HepG2 (cell line): ENCODE results near the gene WNK2. TPM values are rescaled to one million over a fixed set of nuclear protein-coding genes. Genes with fewer than 3 reads are reported as not detected.

Source experiments
- ATAC-seq: fragments of 200-7000 bp; cut with Tn5 transposase; 3 replicates; pipeline ENCODE4 v1.9.1; 2020; ENCODE audit warnings: mild to moderate bottlenecking, moderate library complexity
- BruUV-seq: library from RNA; stranded (reverse); fragments of 400-500 nt; replicated peaks from 2 replicates; lab custom pipeline; 2021; lab: Mats Ljungman, UMichigan
- CTCF ChIA-PET: fragments of 300-600 bp; formaldehyde crosslinking; extraction: SDS; loops from one replicate; lab custom pipeline; 2021; ENCODE audit warnings: low total read pairs, inconsistent platforms, low intra/inter-chr PET ratio; lab: Yijun Ruan, JAX
- POLR2A ChIA-PET: fragments of 350-600 bp; sonication (Branson Sonifier 250); formaldehyde crosslinking; loops from one replicate; lab custom pipeline; 2020; ENCODE audit warnings: antibody characterized with exemption, inconsistent platforms; lab: Yijun Ruan, JAX
- DNase-seq: peaks from one replicate; pipeline ENCODE4 v3.0.0-alpha.2; 2015; ENCODE audit warnings: low spot score
- FAIRE-seq: peaks from 3 replicates; lab custom pipeline; 2011; peaks lifted over from hg19 to GRCh38; lab: Jason Lieb, UNC
- H2AFZ ChIP-seq: one replicate; pipeline ENCODE4 v1.6.1; 2011; ENCODE audit warnings: low read length, inconsistent platforms
- H3K27ac ChIP-seq: fragments of 300-600 bp; 3 replicates; pipeline ENCODE4 v1.8.0; 2011; ENCODE audit warnings: mixed run types, mild to moderate bottlenecking, mixed read lengths, low read length, inconsistent platforms; ENCODE audit not compliant: insufficient read depth; ENCODE audit errors: extremely low read length
- H3K27me3 ChIP-seq, 2 experiments: fragments of 200-600 bp in 1 of 2; 2 replicates in 1 of 2; 3 replicates in 1 of 2; pipeline versions ENCODE4 v1.6.0 to v1.8.0; 2011; ENCODE audit warnings: low read length in 2 of 2, mild to moderate bottlenecking in 2 of 2, moderate library complexity in 2 of 2, inconsistent platforms in 1 of 2; ENCODE audit not compliant: insufficient read depth in 2 of 2, control insufficient read depth in 1 of 2
- H3K36me3 ChIP-seq, 2 experiments: fragments of 200-600 bp in 1 of 2; replicated peaks in 1 of 2; 2 replicates in 1 of 2; 3 replicates in 1 of 2; pipeline versions ENCODE4 v1.5.1 to v1.8.0; 2011; ENCODE audit warnings: low read length in 2 of 2, inconsistent platforms in 1 of 2; ENCODE audit not compliant: insufficient read depth in 2 of 2, control insufficient read depth in 1 of 2
- H3K4me1 ChIP-seq: 2 replicates; pipeline ENCODE4 v1.5.1; 2012; ENCODE audit warnings: low read length, inconsistent platforms; ENCODE audit not compliant: insufficient read depth
- H3K4me2 ChIP-seq: 2 replicates; pipeline ENCODE4 v1.6.0; 2011; ENCODE audit warnings: low read depth, low read length, inconsistent platforms
- H3K4me3 ChIP-seq, 3 experiments: fragments of 200-600 bp in 1 of 3; sonication (generic), shearing (Covaris generic) in 1 of 3; replicated peaks in 1 of 3; 2 replicates each; pipeline ENCODE4 v1.5.1; 2011 to 2016; ENCODE audit warnings: low read length in 3 of 3, inconsistent platforms in 2 of 3, low read depth in 2 of 3, mild to moderate bottlenecking in 2 of 3, control low read depth in 1 of 3, mixed read lengths in 1 of 3; ENCODE audit not compliant: insufficient read depth in 1 of 3
- H3K79me2 ChIP-seq: one replicate; pipeline ENCODE4 v1.6.1; 2011; ENCODE audit warnings: low read length, inconsistent platforms; ENCODE audit not compliant: insufficient read depth
- H3K9ac ChIP-seq: 2 replicates; pipeline ENCODE4 v1.6.0; 2011; ENCODE audit warnings: mild to moderate bottlenecking, low read depth, low read length, inconsistent platforms; ENCODE audit not compliant: insufficient read depth
- H3K9me3 ChIP-seq: 2 replicates; pipeline ENCODE4 v1.5.1; 2012; ENCODE audit warnings: mild to moderate bottlenecking, low read length
- H4K20me1 ChIP-seq: 2 replicates; pipeline ENCODE4 v1.6.0; 2011; ENCODE audit warnings: inconsistent platforms, mild to moderate bottlenecking, low read length, moderate library complexity; ENCODE audit not compliant: insufficient read depth
- GABPB1 ChIP-seq: IDR thresholded peaks from 2 replicates; pipeline ENCODE4 v1.6.1; 2016; ENCODE audit warnings: mild to moderate bottlenecking, missing genetic modification reagents, moderate library complexity, missing compliant biosample characterization
- GMEB1 ChIP-seq: sonication (generic); formaldehyde crosslinking; IDR thresholded peaks from 2 replicates; pipeline ENCODE4 v1.5.1; 2020; ENCODE audit warnings: missing genetic modification reagents, mild to moderate bottlenecking, borderline replicate concordance
- MNT ChIP-seq: fragments of 450-650 bp; IDR thresholded peaks from 2 replicates; pipeline ENCODE4 v1.6.1; 2016
- ZFP62 ChIP-seq: sonication (generic); formaldehyde crosslinking; IDR thresholded peaks from 2 replicates; pipeline ENCODE4 v1.4.0; 2020; ENCODE audit warnings: missing genetic modification reagents
- ZFX ChIP-seq: sonication (generic); formaldehyde crosslinking; IDR thresholded peaks from 2 replicates; pipeline ENCODE4 v1.4.0; 2020; ENCODE audit warnings: mild to moderate bottlenecking, low read depth, missing genetic modification reagents, moderate library complexity
- ZNF766 ChIP-seq: sonication (generic); formaldehyde crosslinking; IDR thresholded peaks from 2 replicates; pipeline ENCODE4 v1.5.0; 2020; ENCODE audit warnings: missing genetic modification reagents, borderline replicate concordance
- ZNF891 ChIP-seq: sonication (generic); formaldehyde crosslinking; IDR thresholded peaks from 2 replicates; pipeline ENCODE4 v1.5.0; 2020; ENCODE audit warnings: mild to moderate bottlenecking, missing genetic modification reagents
- WGBS: methylation state at CpG from one replicate; pipeline ENCODE4 v1.1.6; 2017; ENCODE audit warnings: low lambda C conversion rate; 5-methylcytosine and 5-hydroxymethylcytosine counted together
- in situ Hi-C: cut with HindIII; loops from 2 replicates; pipeline ENCODE4 v1.10.0; 2017; ENCODE audit warnings: low pct_unique_long_range_greater_than_20kb; ENCODE audit not compliant: extremely low pct_ligation_motif_present
- intact Hi-C: fragments of 100-400 bp; cut with micrococcal nuclease; formaldehyde crosslinking; loops from one replicate; pipeline ENCODE4 v1.10.0; 2022; ENCODE audit not compliant: unreplicated experiment
- polyA plus RNA-seq, 8 experiments: library from polyadenylated mRNA; depleted of rRNA in 3 of 8; stranded (reverse) in 7 of 8; unstranded in 1 of 8; fragments of >200 nt; fragmentation: Illumina TruSeq in 4 of 8; extraction: Trizol in 4 of 8; gene quantifications; 2 replicates each; pipeline versions ENCODE4 v1.2.1 to v1.2.3, GENCODE V29; 2011 to 2016; ENCODE audit warnings: low read depth in 4 of 8, missing spikeins in 1 of 8, mixed read lengths in 1 of 8; ENCODE audit not compliant: insufficient read depth in 1 of 8
- total RNA-seq, 5 experiments: library from RNA; depleted of rRNA; stranded (reverse); fragments of >200 nt; fragmentation: Illumina TruSeq; extraction: Trizol; gene quantifications; 2 replicates each; pipeline ENCODE4 v1.2.3, GENCODE V29; 2016; ENCODE audit warnings: low read depth in 1 of 5
- TF ChIP-seq, protein P1 (sequence below): IDR thresholded peaks from 2 replicates; pipeline ENCODE4 v1.6.1; 2012; ENCODE audit warnings: low read length, improper control_type of control experiment

WNK2 gene
- total and polyA plus RNA-seq, 2 of the 13 experiments (the other 11 are each of a cell fraction or from before 2014, with no cell fraction given) = 10.5 to 12.0 TPM

GRCh38 chr9:93207860-93208734 is 24.2 kb downstream of the WNK2 start:
- Histone ChIP-seq H2AFZ (no peak overlapping the region), H3K27me3 (no peaks in the 10 kb centered on the region), H3K4me1 (peaks cover 100% of the 10 kb centered on the region), H3K27ac (peak overlapping the region; percentile 50), H3K4me2 (peak overlapping the region; percentile 62), H3K79me2 (peaks cover 93% of the 10 kb centered on the region), H4K20me1 (peaks cover 14% of the 10 kb centered on the region; the same call in 1 of the 2 replicates), H3K4me3 (0 out of 6 replicates have a peak overlapping the region, but pooled peaks of 1 of the 3 experiments have one; percentile 36), H3K9ac (peak overlapping the region; percentile 2; the same call in 1 of the 2 replicates), H3K9me3 (no peaks in the 10 kb centered on the region), H3K36me3 (peaks cover 0 to 6% of the 10 kb centered on the region in 2 experiments; a peak in 3 of 5 replicates)
- TF ChIP-seq ZFP62 (CRISPR knock-in tag) (no peak), GMEB1 (CRISPR knock-in tag) (no peak), ZNF766 (CRISPR knock-in tag) (no peak), ZNF891 (CRISPR knock-in tag) (no peak), MNT (peak; percentile 95), ZFX (CRISPR knock-in tag) (no peak), GABPB1 (CRISPR knock-in tag) (no peak)
- TF ChIP-seq, protein P1, sequence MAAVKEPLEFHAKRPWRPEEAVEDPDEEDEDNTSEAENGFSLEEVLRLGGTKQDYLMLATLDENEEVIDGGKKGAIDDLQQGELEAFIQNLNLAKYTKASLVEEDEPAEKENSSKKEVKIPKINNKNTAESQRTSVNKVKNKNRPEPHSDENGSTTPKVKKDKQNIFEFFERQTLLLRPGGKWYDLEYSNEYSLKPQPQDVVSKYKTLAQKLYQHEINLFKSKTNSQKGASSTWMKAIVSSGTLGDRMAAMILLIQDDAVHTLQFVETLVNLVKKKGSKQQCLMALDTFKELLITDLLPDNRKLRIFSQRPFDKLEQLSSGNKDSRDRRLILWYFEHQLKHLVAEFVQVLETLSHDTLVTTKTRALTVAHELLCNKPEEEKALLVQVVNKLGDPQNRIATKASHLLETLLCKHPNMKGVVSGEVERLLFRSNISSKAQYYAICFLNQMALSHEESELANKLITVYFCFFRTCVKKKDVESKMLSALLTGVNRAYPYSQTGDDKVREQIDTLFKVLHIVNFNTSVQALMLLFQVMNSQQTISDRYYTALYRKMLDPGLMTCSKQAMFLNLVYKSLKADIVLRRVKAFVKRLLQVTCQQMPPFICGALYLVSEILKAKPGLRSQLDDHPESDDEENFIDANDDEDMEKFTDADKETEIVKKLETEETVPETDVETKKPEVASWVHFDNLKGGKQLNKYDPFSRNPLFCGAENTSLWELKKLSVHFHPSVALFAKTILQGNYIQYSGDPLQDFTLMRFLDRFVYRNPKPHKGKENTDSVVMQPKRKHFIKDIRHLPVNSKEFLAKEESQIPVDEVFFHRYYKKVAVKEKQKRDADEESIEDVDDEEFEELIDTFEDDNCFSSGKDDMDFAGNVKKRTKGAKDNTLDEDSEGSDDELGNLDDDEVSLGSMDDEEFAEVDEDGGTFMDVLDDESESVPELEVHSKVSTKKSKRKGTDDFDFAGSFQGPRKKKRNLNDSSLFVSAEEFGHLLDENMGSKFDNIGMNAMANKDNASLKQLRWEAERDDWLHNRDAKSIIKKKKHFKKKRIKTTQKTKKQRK = no peak
- POLR2A ChIA-PET = interaction anchor here (0.7 to 1.1 kb wide), 3 partner anchors 12 to 34 kb away, joined by 3 to 5 read pairs (median 5); no protein-coding TSS in a partner anchor
- WGBS = 70% methylated on average over 25 of the region's 25 CpGs
- in situ Hi-C loops (no loop called here), intact Hi-C loops (no loop called here)
- no peak for ATAC-seq
- FAIRE-seq = peak; percentile 44
- CTCF ChIA-PET = no interaction called here
- no peak for DNase-seq
- BruUV-seq = no TSS peak
